Fibroblast of gingiva (primary cell): ENCODE measurements around the gene SDCCAG8.

Experiments used
- DNase-seq: peaks from one replicate; pipeline ENCODE4 v3.0.0-alpha.2; 2011; ENCODE audit warnings: low read depth

SDCCAG8 gene

DNA sequence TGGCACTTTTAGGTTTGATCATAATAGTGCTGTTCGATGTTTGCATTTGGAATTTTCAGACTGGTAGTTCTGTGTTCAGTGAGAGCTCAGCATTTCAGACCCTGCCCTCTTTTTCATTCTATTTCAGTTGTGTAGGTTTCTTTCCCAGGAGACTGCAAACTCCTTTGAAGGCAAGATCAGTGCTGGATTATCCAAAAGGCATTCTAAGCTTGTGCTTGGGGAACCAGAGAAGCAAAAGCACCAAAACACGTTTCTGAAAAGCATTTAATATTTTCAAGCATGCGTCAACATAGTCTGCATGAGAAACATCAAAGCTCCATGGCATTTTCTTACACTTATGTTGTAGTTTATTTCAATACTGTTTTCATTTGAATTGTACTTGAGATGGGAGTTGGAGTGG, 292.1 kb downstream of the SDCCAG8 start:
- no peak for DNase-seq

GRCh38 chr1:243548516-243548915, 292.7 kb downstream of the SDCCAG8 start:
- no peak for DNase-seq

- DNase-seq = no peak
Measured at GRCh38 chr1:243549108-243549507, 293.3 kb downstream of the SDCCAG8 start.
